Measurements from ENCODE around the gene EDN2.

Gene EDN2

DNA sequence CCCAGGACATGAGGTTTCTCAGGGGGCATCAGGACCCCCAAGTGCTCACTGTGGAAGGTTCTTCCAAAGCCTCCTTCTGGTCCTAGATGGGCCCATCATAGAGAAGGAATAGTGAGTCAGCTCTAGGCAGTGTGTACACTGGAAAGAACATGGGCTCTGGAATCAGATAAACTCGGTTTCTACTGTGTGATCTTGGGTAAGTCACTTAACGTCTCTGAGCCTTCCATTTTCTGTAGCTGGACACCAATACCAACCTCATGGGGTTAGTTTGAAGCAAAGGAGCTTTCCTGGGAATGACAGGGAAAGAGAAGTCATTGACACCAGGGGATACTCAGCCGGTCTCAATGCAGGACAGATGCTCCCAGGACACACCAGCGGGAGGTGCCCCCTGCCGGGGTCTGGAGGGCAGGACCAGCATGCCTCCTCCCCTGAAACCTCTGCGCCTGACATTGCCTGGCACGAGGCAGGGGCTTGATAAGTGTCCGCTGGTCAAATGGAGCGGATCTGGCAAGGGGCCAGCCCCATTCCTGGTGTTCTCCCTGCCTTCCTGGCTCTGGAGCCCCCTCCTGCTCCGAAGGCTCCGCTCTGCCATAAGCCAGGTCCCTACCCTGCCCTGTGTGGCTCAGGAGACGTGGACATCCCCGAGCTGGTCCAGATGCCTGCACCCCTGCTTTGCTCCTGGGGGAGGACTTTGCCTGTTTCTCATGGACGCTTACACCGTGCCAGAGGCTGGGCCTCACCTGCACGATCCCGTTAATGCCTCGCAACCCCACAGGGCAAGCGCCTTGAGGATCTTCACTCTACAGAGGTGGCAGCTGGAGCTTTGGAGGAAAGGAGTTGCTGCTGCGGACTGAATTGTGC is 52.8 kb downstream of the EDN2 start:
- Mint-ChIP-seq H3K27ac (ENCODE audit: low read depth) (no peak overlapping the region), H3K9me3 (no peaks in the 10 kb centered on the region), H3K27me3 (peaks cover 56% of the 10 kb centered on the region), H3K4me3 (no peak overlapping the region), H3K4me1 (no peaks in the 10 kb centered on the region), H3K36me3 (ENCODE audit: insufficient read depth) (no peaks in the 10 kb centered on the region)
- ATAC-seq (replicated peaks; ENCODE audit: extremely low read depth, poor library complexity, severe bottlenecking) (no peak), DNase-seq (ENCODE audit: low spot score in 2 of 2) (no peak)

DNA sequence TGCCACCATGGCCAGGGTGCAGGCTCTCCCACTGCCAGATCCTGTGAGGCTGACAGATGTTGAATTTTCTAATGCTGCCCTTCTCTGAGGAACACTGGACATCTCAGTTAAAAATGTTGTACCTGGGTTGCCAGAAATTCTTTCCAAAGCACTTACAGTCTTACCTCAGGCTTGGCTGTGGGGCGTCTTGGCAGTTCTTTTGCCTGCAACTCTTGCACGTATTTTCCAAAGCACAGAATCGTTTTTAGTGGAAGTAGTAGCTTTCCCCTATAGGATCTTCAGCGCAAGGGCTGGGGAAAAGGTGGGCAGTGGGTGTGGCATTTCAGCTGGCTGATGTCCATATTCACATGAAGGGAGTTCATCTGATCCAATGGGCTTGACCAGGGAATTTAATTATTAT is 53.9 kb downstream of the EDN2 start:
- Mint-ChIP-seq H3K36me3 (ENCODE audit: insufficient read depth) (no peaks in the 10 kb centered on the region), H3K4me1 (no peaks in the 10 kb centered on the region), H3K27me3 (peaks cover 45% of the 10 kb centered on the region), H3K4me3 (no peak overlapping the region), H3K27ac (ENCODE audit: low read depth) (no peak overlapping the region), H3K9me3 (no peaks in the 10 kb centered on the region)
- no peak for ATAC-seq (replicated peaks; ENCODE audit: extremely low read depth, poor library complexity, severe bottlenecking)
- DNase-seq (ENCODE audit: low spot score in 2 of 2) = no peak

DNA sequence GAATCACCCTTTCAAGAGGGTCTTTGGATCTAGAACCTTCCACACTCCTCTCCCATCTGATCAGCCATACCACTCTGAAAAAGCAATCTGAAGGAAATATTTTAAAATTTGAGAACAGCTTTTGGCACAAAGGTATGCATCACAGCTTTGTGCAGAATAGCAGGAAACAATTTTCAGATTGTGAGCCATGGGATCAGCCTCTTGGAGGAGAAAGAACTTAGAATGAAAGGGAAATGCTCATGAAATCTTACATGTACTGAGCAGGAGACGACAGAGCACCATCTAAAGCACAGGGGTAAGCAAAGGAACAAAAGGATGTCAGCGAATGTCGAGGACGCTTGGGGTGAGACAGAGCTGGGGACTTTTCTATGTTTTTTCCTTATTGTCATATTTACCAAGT is 54.4 kb downstream of the EDN2 start:
- Mint-ChIP-seq H3K27ac (ENCODE audit: low read depth) (no peak overlapping the region), H3K27me3 (peaks cover 40% of the 10 kb centered on the region), H3K36me3 (ENCODE audit: insufficient read depth) (no peaks in the 10 kb centered on the region), H3K9me3 (no peaks in the 10 kb centered on the region), H3K4me3 (no peak overlapping the region), H3K4me1 (no peaks in the 10 kb centered on the region)
- ATAC-seq (replicated peaks; ENCODE audit: extremely low read depth, poor library complexity, severe bottlenecking) (no peak), DNase-seq (ENCODE audit: low spot score in 2 of 2) (no peak)

DNA sequence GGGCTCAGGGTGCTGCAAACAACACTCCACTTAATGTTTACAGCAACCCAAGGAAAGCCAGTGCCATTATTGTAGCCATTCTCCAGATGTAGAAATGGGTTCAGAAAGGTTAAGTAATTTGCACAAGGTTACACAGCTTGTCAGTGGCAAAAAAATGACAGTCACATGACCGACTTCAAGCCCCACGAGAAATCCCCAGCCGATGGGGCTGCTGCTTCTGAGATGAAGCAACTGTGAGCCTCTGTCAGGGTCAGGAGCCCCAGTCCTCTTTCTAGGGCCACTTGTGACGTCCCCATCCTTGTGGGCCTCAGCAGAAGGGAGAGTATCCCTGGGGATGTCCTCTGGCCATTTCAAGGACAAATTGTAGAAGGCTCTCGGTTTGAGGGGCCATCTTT is 54.8 kb downstream of the EDN2 start:
- no peak for DNase-seq (ENCODE audit: low spot score in 2 of 2)
- H3K9me3 Mint-ChIP-seq = no peaks in the 10 kb centered on the region
- ATAC-seq (replicated peaks; ENCODE audit: extremely low read depth, poor library complexity, severe bottlenecking) = no peak
- H3K4me3 Mint-ChIP-seq = no peak overlapping the region
- H3K4me1 Mint-ChIP-seq = no peaks in the 10 kb centered on the region
- no peaks in the 10 kb centered on the region for H3K36me3 Mint-ChIP-seq (ENCODE audit: insufficient read depth)
- no peak overlapping the region for H3K27ac Mint-ChIP-seq (ENCODE audit: low read depth)
- peaks cover 35% of the 10 kb centered on the region for H3K27me3 Mint-ChIP-seq
